Central memory CD4-positive, alpha-beta T cell (primary cell): ENCODE results near the gene UBA6.
"Not testable (repeated sequence)": the region's sequence is repeated elsewhere in the genome, so short reads cannot be mapped to it uniquely, and the experiment has no call there.

Experiments
- DNase-seq: peaks from one replicate; pipeline ENCODE4 v3.0.0; 2022

UBA6 gene

GRCh38 chr4:67659065-67659464, 41.9 kb downstream of the UBA6 start:
- DNase-seq, result no peak

GRCh38 chr4:67658302-67658701, 42.7 kb downstream of the UBA6 start:
- DNase-seq, result no peak

- no peak for DNase-seq
These were observed 49.4 kb downstream of the UBA6 start for GRCh38 chr4:67651536-67651935.

- DNase-seq, result no peak
These were observed 62.8 kb downstream of the UBA6 start for GRCh38 chr4:67638136-67638535.

GRCh38 chr4:67636978-67637377, 64.0 kb downstream of the UBA6 start:
- DNase-seq, result not testable (repeated sequence)

- no peak for DNase-seq
These were observed 65.6 kb downstream of the UBA6 start for GRCh38 chr4:67635331-67635730.

GRCh38 chr4:67634741-67635140, 66.2 kb downstream of the UBA6 start:
- no peak for DNase-seq

- DNase-seq, result no peak
These were observed 68.5 kb downstream of the UBA6 start for GRCh38 chr4:67632492-67632891.

- DNase-seq, result no peak
These were observed 76.0 kb downstream of the UBA6 start for GRCh38 chr4:67624939-67625338.

- no peak for DNase-seq
These were observed 84.5 kb downstream of the UBA6 start for GRCh38 chr4:67616478-67616877.

GRCh38 chr4:67615119-67615518, 85.8 kb downstream of the UBA6 start:
- DNase-seq, result no peak

- no peak for DNase-seq
These were observed 86.8 kb downstream of the UBA6 start for GRCh38 chr4:67614186-67614585.

- DNase-seq, result no peak
These were observed 92.9 kb downstream of the UBA6 start for GRCh38 chr4:67608027-67608426.

GRCh38 chr4:67604749-67605148, 96.2 kb downstream of the UBA6 start:
- no peak for DNase-seq

- no peak for DNase-seq
These were observed 97.0 kb downstream of the UBA6 start for GRCh38 chr4:67604029-67604381.

- DNase-seq, result no peak
These were observed 97.5 kb downstream of the UBA6 start for GRCh38 chr4:67603310-67604028.

- no peak for DNase-seq
These were observed 107.2 kb downstream of the UBA6 start for GRCh38 chr4:67593741-67594175.

- DNase-seq, result no peak
These were observed 113.8 kb downstream of the UBA6 start for GRCh38 chr4:67587156-67587555.

GRCh38 chr4:67584496-67584895, 116.5 kb downstream of the UBA6 start:
- no peak for DNase-seq

GRCh38 chr4:67581913-67582312, 119.0 kb downstream of the UBA6 start:
- no peak for DNase-seq

- peak; percentile 55 for DNase-seq
These were observed 119.6 kb downstream of the UBA6 start for GRCh38 chr4:67581208-67581857.

GRCh38 chr4:67580577-67580976, 120.4 kb downstream of the UBA6 start:
- no peak for DNase-seq

GRCh38 chr4:67576538-67576937, 124.4 kb downstream of the UBA6 start:
- DNase-seq, result no peak

GRCh38 chr4:67576059-67576466, 124.9 kb downstream of the UBA6 start:
- no peak for DNase-seq
